SU-DHL-6 (cell line): ENCODE results near the gene CYSRT1.

Source experiments
- H2AFZ ChIP-seq: fragments of 200-600 bp; sonication (generic); 2 replicates; pipeline ENCODE4 v1.6.1; 2014; ENCODE audit warnings: low read depth, mild to moderate bottlenecking, moderate library complexity, mixed read lengths, antibody characterized with exemption, low read length; ENCODE audit not compliant: severe bottlenecking
- H3F3A ChIP-seq: fragments of 200-600 bp; shearing (Covaris generic); 2 replicates; pipeline ENCODE4 v1.6.0; 2016; ENCODE audit warnings: antibody characterized with exemption, mild to moderate bottlenecking; ENCODE audit not compliant: insufficient read depth
- H3K27ac ChIP-seq: fragments of 200-600 bp; sonication (generic); 2 replicates; pipeline ENCODE4 v1.5.1; 2016; ENCODE audit warnings: low read depth, mild to moderate bottlenecking, low read length, moderate library complexity, mixed read lengths
- H3K27me3 ChIP-seq: fragments of 200-600 bp; sonication (generic), shearing (Covaris generic); 2 replicates; pipeline ENCODE4 v1.6.0; 2014; ENCODE audit warnings: mild to moderate bottlenecking, low read length
- H3K36me3 ChIP-seq: fragments of 200-600 bp; sonication (generic); 2 replicates; pipeline ENCODE4 v1.6.1; 2014; ENCODE audit warnings: mild to moderate bottlenecking, low read length, mixed read lengths
- H3K4me2 ChIP-seq: fragments of 300-600, 200-600 bp; shearing (Covaris generic), sonication (generic); 2 replicates; pipeline ENCODE4 v1.6.0; 2014; ENCODE audit warnings: low read length, low read depth, mild to moderate bottlenecking; ENCODE audit not compliant: poor library complexity, severe bottlenecking
- H3K4me3 ChIP-seq: fragments of 200-600 bp; sonication (generic); 2 replicates; pipeline ENCODE4 v1.5.1; 2014; ENCODE audit warnings: antibody characterized with exemption, low read length, mild to moderate bottlenecking, mixed read lengths; ENCODE audit not compliant: insufficient read depth, poor library complexity, severe bottlenecking
- H3K79me2 ChIP-seq: fragments of 200-600 bp; sonication (generic); 2 replicates; pipeline ENCODE4 v1.6.1; 2014; ENCODE audit warnings: mild to moderate bottlenecking, low read length, moderate library complexity; ENCODE audit not compliant: insufficient read depth
- H3K9ac ChIP-seq: fragments of 200-600 bp; sonication (generic); 2 replicates; pipeline ENCODE4 v1.7.0; 2014; ENCODE audit warnings: mild to moderate bottlenecking, low read length
- H3K9me2 ChIP-seq: fragments of 200-600 bp; sonication (generic); replicated peaks from 2 replicates; pipeline ENCODE4 v1.6.1; 2014; ENCODE audit warnings: low read length; ENCODE audit not compliant: insufficient read depth
- H3K9me3 ChIP-seq: fragments of 200-600 bp; sonication (generic); 2 replicates; pipeline ENCODE4 v1.6.1; 2014; ENCODE audit warnings: low read length, mixed read lengths; ENCODE audit not compliant: insufficient read depth
- H4K20me1 ChIP-seq: fragments of 200-600 bp; sonication (generic); 2 replicates; pipeline ENCODE4 v1.6.1; 2014; ENCODE audit warnings: low read depth, mild to moderate bottlenecking, antibody characterized with exemption, low read length, moderate library complexity, mixed read lengths
- EZH2phosphoT487 ChIP-seq: fragments of 200-600 bp; sonication (generic), shearing (Covaris generic); conservative IDR thresholded peaks from 2 replicates; pipeline ENCODE4 v1.6.1; 2018; ENCODE audit warnings: mild to moderate bottlenecking, antibody characterized with exemption, low read length, moderate library complexity, mixed read lengths
- TF ChIP-seq, protein P1 (sequence below): fragments of 200-600 bp; sonication (generic); IDR thresholded peaks from one replicate; pipeline ENCODE4 v1.5.1; 2017; ENCODE audit warnings: antibody characterized with exemption, mild to moderate bottlenecking, low read length, moderate library complexity; ENCODE audit not compliant: insufficient read depth, poor library complexity, severe bottlenecking

CYSRT1 gene

DNA sequence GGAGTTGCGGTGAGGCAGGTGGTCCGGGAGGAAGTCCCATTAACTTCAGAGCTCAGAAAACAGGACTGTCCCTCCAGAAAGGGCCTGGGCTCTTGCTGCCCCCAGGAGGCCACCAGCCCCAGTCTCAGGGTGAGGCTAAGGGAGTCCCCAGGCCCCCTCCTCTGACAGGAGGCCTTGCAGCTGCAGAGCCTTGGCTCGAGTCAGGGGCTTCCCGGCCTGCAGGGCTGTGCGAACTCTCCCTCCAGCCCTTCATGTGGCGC is 22.9 kb downstream of the CYSRT1 start:
- Histone ChIP-seq H2AFZ (no peak overlapping the region), H3K9me3 (no peaks in the 10 kb centered on the region), H3K79me2 (peaks cover 2% of the 10 kb centered on the region; the same call in 1 of the 2 replicates), H3K4me2 (no peak overlapping the region), H3K27me3 (no peaks in the 10 kb centered on the region), H3K36me3 (no peaks in the 10 kb centered on the region), H3K27ac (no peak overlapping the region), H4K20me1 (no peaks in the 10 kb centered on the region; the same call in 1 of the 2 replicates), H3F3A (peaks cover 7% of the 10 kb centered on the region; the same call in 1 of the 2 replicates), H3K9me2 (no peaks in the 10 kb centered on the region), H3K4me3 (no peak overlapping the region), H3K9ac (no peak overlapping the region)
- TF ChIP-seq EZH2phosphoT487, result no peak
- TF ChIP-seq, protein P1, sequence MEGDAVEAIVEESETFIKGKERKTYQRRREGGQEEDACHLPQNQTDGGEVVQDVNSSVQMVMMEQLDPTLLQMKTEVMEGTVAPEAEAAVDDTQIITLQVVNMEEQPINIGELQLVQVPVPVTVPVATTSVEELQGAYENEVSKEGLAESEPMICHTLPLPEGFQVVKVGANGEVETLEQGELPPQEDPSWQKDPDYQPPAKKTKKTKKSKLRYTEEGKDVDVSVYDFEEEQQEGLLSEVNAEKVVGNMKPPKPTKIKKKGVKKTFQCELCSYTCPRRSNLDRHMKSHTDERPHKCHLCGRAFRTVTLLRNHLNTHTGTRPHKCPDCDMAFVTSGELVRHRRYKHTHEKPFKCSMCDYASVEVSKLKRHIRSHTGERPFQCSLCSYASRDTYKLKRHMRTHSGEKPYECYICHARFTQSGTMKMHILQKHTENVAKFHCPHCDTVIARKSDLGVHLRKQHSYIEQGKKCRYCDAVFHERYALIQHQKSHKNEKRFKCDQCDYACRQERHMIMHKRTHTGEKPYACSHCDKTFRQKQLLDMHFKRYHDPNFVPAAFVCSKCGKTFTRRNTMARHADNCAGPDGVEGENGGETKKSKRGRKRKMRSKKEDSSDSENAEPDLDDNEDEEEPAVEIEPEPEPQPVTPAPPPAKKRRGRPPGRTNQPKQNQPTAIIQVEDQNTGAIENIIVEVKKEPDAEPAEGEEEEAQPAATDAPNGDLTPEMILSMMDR, result no peak

DNA sequence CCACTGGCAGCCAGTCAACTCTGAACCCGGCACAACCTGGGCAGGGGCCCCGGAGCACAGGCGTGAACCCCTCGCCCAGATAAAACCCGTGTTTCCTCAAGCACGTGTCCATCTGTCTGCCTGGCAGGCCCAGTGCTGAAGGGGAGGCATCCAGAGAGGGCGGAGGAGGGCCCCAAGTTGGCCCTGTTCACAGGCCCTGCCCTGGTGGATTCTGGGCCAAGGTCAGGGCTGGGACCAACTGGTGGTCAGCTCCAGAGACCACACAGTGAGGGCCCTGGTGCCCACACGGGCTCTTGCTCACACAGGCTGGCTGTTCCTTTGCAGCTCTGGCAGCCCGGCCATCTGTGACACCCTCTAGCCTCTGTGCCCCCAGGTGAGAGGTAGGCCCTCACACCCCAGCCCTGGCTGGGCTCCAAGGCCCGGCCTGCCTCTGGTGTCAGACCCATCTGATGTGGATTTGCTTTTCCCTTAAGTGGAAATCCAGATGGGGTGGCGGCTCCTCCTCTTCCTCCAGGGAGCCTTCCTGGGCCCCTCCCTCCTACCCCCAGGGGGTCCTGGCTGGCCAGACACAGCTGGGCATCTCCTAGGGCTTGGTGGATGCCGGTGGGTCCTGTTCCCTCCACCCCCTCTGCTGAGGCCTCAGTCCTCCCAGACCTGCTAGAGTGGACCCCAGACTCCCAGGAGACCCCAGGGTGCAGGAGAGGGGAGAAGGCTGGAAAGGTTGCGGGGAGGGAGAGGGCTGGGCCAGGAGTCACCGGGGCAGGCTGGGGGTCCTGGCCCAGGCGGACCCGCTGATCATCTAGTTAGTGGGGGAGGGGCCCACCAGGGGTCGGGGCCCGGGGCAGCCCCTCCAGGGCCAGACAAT is 25.6 kb downstream of the CYSRT1 start:
- Histone ChIP-seq H2AFZ (no peak overlapping the region), H3K9me2 (no peaks in the 10 kb centered on the region), H3F3A (no peaks in the 10 kb centered on the region), H3K79me2 (peaks cover 3% of the 10 kb centered on the region), H3K4me2 (no peak overlapping the region), H3K36me3 (no peaks in the 10 kb centered on the region), H3K4me3 (no peak overlapping the region), H3K9me3 (no peaks in the 10 kb centered on the region), H3K9ac (no peak overlapping the region), H4K20me1 (no peaks in the 10 kb centered on the region), H3K27ac (no peak overlapping the region), H3K27me3 (no peaks in the 10 kb centered on the region)
- no peak for TF ChIP-seq EZH2phosphoT487
- TF ChIP-seq, protein P1, result no peak

DNA sequence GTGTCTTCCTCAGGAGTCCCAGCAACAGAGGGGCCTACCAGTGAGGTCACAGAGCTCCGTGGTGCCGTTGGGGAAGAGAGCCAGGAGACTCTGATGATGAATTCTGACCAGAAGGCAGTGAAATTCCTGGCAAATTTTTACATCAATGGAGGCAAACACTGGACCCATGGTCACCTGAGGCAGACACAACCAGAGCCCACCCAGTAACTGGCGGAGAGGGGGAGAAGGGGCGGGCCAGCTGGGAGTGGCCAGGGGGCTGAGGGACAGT is 26.2 kb downstream of the CYSRT1 start, which contains the start of gene STPG3:
STPG3 (plus strand) TSS at position 93 of the 268 bp plus-strand sequence; CDS start at position 94, 1 bp downstream.
- no peaks in the 10 kb centered on the region for H3K9me2 ChIP-seq
- TF ChIP-seq, protein P1, result no peak
- no peak for TF ChIP-seq EZH2phosphoT487
- H3K4me2 ChIP-seq, result no peak within 1 kb of the TSS
- H3K9me3 ChIP-seq, result no peaks in the 10 kb centered on the region
- H3K9ac ChIP-seq, result no peak within 1 kb of the TSS
- H3F3A ChIP-seq, result no peaks in the 10 kb centered on the region
- H3K27me3 ChIP-seq, result no peaks in the 10 kb centered on the region
- H3K27ac ChIP-seq, result no peak within 1 kb of the TSS
- H3K4me3 ChIP-seq, result no peak within 1 kb of the TSS
- H4K20me1 ChIP-seq, result no peaks in the 10 kb centered on the region
- no peak within 1 kb of the TSS for H2AFZ ChIP-seq
- no peaks in the 10 kb centered on the region for H3K36me3 ChIP-seq
- H3K79me2 ChIP-seq, result peaks cover 8% of the 10 kb centered on the region
